Choroid plexus epithelial cell (primary cell): Measurements from ENCODE around the gene SERINC4.

Source experiments
- DNase-seq: peaks from one replicate; pipeline ENCODE4 v3.0.0-alpha.2; 2010; ENCODE audit warnings: low read depth
- H3K4me3 ChIP-seq: 2 replicates; pipeline ENCODE4 v1.5.1; 2011; ENCODE audit warnings: low read depth, mild to moderate bottlenecking, control low read depth, low read length, moderate library complexity
- CTCF ChIP-seq: conservative IDR thresholded peaks from 2 replicates; pipeline ENCODE4 v1.5.1; 2011; ENCODE audit warnings: low read depth, mild to moderate bottlenecking, control low read depth, inconsistent platforms, low read length, moderate library complexity

SERINC4 gene

GRCh38 chr15:43792761-43793476 is 7.1 kb downstream of the SERINC4 start:
- peak; percentile 51 for DNase-seq
- peak overlapping the region; percentile 99 for H3K4me3 ChIP-seq
- peak; percentile 40 for TF ChIP-seq CTCF

GRCh38 chr15:43791993-43792760 is 7.8 kb downstream of the SERINC4 start, which contains the start of gene SERF2:
TSS of gene SERF2 (plus strand) at chr15:43792320. CDS start at chr15:43792377, 57 bp downstream.
- peak; percentile 100 for DNase-seq
- TF ChIP-seq CTCF: no peak
- H3K4me3 ChIP-seq: peak within 1 kb of the TSS; percentile 99

- DNase-seq: no peak
- no peak for TF ChIP-seq CTCF
- no peak overlapping the region for H3K4me3 ChIP-seq
Measured at GRCh38 chr15:43789409-43789808, 10.6 kb downstream of the SERINC4 start.

GRCh38 chr15:43779016-43779415 is 21.0 kb downstream of the SERINC4 start:
- TF ChIP-seq CTCF: no peak
- DNase-seq: no peak

GRCh38 chr15:43777267-43777914 is 22.6 kb downstream of the SERINC4 start:
- peak; percentile 84 for TF ChIP-seq CTCF
- DNase-seq: peak; percentile 70
- H3K4me3 ChIP-seq: peak overlapping the region; percentile 66

More at GRCh38 chr15:43779016-43779415, 21.0 kb downstream of the SERINC4 start:
- H3K4me3 ChIP-seq: no peak overlapping the region

- peak within 1 kb of the TSS; percentile 66 for H3K4me3 ChIP-seq
- peak; percentile 52 for DNase-seq
- TF ChIP-seq CTCF: no peak
Measured at GRCh38 chr15:43776718-43777266, 23.2 kb downstream of the SERINC4 start, which contains the start of gene ELL3. TSS of gene ELL3 (minus strand) at chr15:43776966. CDS start at chr15:43776901, 65 bp downstream.
